Peyer's patch (tissue), 4 donors: ENCODE results near the gene TTC28. TPM values are rescaled to one million over a fixed set of nuclear protein-coding genes. Genes with fewer than 3 reads are reported as not detected.

Experiments
- DNase-seq, 3 donors: peaks; one replicate each; pipeline ENCODE4 v3.0.0-alpha.2; 2017 to 2019
- H3K27ac ChIP-seq, 4 donors: fragments of 200-600 bp; sonication (generic); one replicate each; pipeline ENCODE4 v1.5.1; 2016 to 2019
- H3K27me3 ChIP-seq, 2 donors: fragments of 200-600 bp; sonication (generic); one replicate each; pipeline ENCODE4 v1.5.1; 2019
- H3K36me3 ChIP-seq, 3 donors: fragments of 200-600 bp; sonication (generic); one replicate each; pipeline ENCODE4 v1.5.1; 2016 to 2019
- H3K4me1 ChIP-seq, 4 donors: fragments of 200-600 bp; sonication (generic); one replicate each; pipeline ENCODE4 v1.5.1; 2016 to 2019
- H3K4me3 ChIP-seq, 4 donors: fragments of 200-600 bp; sonication (generic); 1 replicate in 3 of 4; 2 replicates in 1 of 4; pipeline ENCODE4 v1.5.1; 2016 to 2019; ENCODE audit warnings: mild to moderate bottlenecking in 1 of 4
- H3K9me3 ChIP-seq, 4 donors: fragments of 200-600 bp; sonication (generic); one replicate each; pipeline ENCODE4 v1.5.1; 2016 to 2019; ENCODE audit warnings: mild to moderate bottlenecking in 1 of 4
- POLR2A ChIP-seq, 2 donors: fragments of 450-650 bp; IDR thresholded peaks; one replicate each; pipeline ENCODE4 v1.5.1; 2017; ENCODE audit warnings: antibody characterized with exemption in 2 of 2, mild to moderate bottlenecking in 2 of 2, moderate library complexity in 2 of 2
- total RNA-seq, 4 donors: library from RNA; depleted of rRNA; stranded (reverse); fragments of >200 nt; gene quantifications; one replicate each; pipeline ENCODE4 v1.1.0, GENCODE V29; 2016
- TF ChIP-seq, protein P1 (sequence below), 6 experiments: fragments of 450-650 bp in 4 of 6; fragments of 200-600 bp in 2 of 6; sonication (generic) in 1 of 6; IDR thresholded peaks; one replicate each; pipeline ENCODE4 v1.5.1; 2017 to 2019; ENCODE audit warnings: antibody characterized with exemption in 6 of 6, mild to moderate bottlenecking in 3 of 6, moderate library complexity in 1 of 6

Gene TTC28
- total RNA-seq, 4 donors from 2014 or later: 9.1 to 46.4 (median 35.2) TPM

DNA sequence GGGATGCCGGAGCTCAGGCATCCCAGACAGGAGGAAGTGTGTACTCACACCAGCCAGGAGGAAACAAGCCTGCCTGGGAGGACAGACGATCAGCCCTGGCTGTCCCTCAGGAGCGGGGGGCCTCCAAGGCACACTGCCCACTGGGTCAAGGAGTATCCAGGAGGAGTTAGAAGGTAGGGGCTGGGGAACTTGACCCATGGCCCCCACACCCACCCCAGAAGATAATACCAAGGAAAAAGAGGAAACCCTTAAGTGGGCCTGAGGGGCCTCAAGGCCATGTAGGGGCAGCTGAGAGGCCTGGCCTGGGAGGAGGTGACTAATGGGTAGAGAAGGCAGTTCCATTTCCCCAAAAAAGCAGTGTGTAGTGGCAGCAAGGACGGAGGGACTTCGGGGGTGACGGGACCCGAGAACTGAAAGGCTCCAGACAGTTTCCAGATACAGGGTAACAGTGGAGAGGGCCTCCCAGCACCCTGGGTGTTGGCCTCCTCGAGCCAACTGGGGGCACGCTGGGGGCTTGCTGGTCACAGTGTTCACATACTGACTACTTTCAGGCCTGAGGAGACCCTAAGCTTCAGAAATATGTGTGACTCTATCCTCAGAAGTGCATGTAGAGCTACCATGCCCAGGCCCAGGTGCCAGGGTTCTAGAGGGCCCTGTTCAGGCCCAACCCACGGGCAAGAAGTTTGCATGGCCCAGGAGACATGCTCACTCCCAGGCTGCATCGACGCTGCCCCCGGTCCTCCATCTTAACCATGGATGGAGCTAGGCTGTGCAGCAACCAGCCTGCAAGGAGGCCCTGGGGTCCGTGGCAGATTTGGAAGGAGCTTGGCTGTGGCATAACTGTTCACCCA lies 684.9 kb downstream of the TTC28 start:
- peaks cover 0 to 28% (median 0%) of the 10 kb centered on the region in 3 donors for H3K36me3 ChIP-seq
- no peaks in the 10 kb centered on the region for H3K4me1 ChIP-seq
- no peaks in the 10 kb centered on the region for H3K9me3 ChIP-seq
- TF ChIP-seq, protein P1, sequence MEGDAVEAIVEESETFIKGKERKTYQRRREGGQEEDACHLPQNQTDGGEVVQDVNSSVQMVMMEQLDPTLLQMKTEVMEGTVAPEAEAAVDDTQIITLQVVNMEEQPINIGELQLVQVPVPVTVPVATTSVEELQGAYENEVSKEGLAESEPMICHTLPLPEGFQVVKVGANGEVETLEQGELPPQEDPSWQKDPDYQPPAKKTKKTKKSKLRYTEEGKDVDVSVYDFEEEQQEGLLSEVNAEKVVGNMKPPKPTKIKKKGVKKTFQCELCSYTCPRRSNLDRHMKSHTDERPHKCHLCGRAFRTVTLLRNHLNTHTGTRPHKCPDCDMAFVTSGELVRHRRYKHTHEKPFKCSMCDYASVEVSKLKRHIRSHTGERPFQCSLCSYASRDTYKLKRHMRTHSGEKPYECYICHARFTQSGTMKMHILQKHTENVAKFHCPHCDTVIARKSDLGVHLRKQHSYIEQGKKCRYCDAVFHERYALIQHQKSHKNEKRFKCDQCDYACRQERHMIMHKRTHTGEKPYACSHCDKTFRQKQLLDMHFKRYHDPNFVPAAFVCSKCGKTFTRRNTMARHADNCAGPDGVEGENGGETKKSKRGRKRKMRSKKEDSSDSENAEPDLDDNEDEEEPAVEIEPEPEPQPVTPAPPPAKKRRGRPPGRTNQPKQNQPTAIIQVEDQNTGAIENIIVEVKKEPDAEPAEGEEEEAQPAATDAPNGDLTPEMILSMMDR (IDR thresholded peaks at IDR 0.05): no peak
- TF ChIP-seq POLR2A (IDR thresholded peaks at IDR 0.05): no peak
- H3K27me3 ChIP-seq: no peaks in the 10 kb centered on the region
- DNase-seq: peak in 2 of 3 donors; percentile 13 to 46
- no peak overlapping the region for H3K27ac ChIP-seq
- H3K4me3 ChIP-seq: no peak overlapping the region

DNA sequence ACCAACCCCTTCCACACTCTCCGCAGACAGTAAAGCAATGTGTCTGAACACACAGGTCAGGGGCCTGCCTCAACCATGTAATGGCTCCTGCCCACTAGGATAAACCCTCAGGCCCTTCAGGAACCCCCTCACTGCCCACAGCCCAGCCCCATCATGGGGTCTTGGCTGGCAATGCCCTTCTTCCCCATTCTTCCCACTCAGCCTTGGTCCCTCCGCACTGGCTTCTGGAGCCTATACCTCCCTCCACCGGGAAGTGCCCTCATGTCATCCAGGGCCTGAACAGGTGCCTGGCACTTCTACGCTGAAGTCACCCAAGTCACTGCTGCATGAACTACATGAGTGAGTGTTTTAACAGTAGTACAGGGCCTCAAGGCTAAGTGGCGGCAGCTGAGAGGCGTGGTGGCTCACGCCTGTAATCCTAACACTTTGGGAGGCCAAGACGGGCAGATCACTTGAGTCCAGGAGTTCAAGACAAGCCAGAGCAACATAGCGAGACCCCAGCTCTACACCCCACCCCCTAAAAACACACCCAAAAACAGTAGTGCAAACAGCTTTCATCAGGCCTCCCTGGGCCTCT lies 685.8 kb downstream of the TTC28 start:
- H3K27me3 ChIP-seq: no peaks in the 10 kb centered on the region
- peaks cover 0 to 33% (median 0%) of the 10 kb centered on the region in 3 donors for H3K36me3 ChIP-seq
- no peak overlapping the region for H3K27ac ChIP-seq
- no peak for TF ChIP-seq POLR2A (IDR thresholded peaks at IDR 0.05)
- TF ChIP-seq, protein P1 (IDR thresholded peaks at IDR 0.05): no peak
- H3K4me3 ChIP-seq: no peak overlapping the region
- no peaks in the 10 kb centered on the region for H3K4me1 ChIP-seq
- DNase-seq: peak in 2 of 3 donors; percentile 18 to 37
- H3K9me3 ChIP-seq: no peaks in the 10 kb centered on the region

DNA sequence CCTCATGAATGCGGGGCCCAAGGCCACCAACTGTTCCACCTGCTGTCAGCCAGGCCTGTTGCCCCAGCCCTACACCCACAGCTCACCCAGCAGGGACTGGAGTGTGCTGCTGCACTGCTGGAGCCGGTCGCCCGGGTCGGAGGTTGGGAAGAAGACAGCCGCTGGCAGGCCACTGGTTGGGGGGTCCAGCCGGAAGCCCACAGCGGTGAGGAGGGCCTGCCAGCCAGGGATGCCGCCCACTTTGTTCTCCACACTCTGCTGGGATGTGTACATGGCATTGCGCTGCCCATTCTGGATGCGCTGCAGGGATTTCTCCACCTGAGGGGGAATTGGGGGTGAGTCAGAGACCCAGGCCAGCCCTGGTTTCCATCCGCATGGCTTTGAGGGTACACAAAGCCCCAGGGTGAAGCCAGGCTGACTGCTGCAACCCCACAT lies 686.4 kb downstream of the TTC28 start:
- Histone ChIP-seq H3K4me1 (no peaks in the 10 kb centered on the region), H3K27ac (no peak overlapping the region), H3K4me3 (no peak overlapping the region), H3K36me3 (peaks cover 0 to 26% (median 0%) of the 10 kb centered on the region in 3 donors), H3K27me3 (no peaks in the 10 kb centered on the region), H3K9me3 (no peaks in the 10 kb centered on the region)
- TF ChIP-seq, protein P1 (IDR thresholded peaks at IDR 0.05): no peak
- TF ChIP-seq POLR2A (IDR thresholded peaks at IDR 0.05): no peak
- DNase-seq: peak in 2 of 3 donors; percentile 34 to 45

DNA sequence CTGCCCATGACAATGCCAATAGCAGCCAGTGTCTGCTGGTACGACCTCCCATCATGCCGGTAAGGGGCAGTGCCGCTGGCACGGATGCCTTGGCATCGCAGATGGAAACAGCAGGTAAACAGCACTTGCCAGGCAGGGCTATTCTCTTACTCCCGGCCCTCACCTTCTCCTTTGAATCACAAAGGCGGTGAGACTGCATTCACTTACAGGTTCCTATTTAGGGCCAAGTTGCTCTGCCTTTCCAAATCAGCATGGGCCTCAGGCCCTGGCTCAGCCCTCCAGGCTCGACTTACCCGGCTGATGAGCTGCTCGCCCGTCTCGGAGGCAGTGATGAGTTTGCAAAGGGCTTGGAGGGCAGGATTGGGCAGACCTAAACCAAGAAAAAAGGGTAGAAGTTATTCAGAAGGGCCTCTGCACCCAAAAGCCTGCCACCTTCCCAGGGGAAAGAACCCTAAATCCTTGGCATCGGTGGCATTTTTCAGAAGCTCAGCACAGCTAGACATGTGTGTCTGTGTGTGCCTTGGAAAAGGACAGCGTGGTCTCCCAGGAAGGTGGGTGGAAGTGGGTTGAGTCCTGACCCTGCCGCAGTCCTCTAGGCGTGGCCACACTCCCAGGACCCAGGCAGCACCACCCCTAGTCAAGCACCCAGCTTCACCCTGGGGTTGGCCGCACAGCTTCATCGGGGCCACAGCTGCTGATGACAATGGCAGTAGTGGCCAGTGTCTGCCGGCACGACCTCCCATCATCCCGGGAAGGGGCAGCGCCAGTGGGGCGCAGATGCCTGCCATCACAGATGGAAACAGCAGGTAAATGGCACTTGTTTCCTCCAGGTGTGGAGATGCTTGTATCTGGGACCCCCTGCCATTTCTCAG lies 687.1 kb downstream of the TTC28 start:
- Histone ChIP-seq H3K36me3 (peaks cover 0 to 20% (median 0%) of the 10 kb centered on the region in 3 donors), H3K9me3 (no peaks in the 10 kb centered on the region), H3K27ac (no peak overlapping the region), H3K27me3 (no peaks in the 10 kb centered on the region), H3K4me1 (no peaks in the 10 kb centered on the region), H3K4me3 (no peak overlapping the region)
- peak in 2 of 3 donors; percentile 27 to 41 for DNase-seq
- TF ChIP-seq, protein P1 (IDR thresholded peaks at IDR 0.05): no peak
- no peak for TF ChIP-seq POLR2A (IDR thresholded peaks at IDR 0.05)

DNA sequence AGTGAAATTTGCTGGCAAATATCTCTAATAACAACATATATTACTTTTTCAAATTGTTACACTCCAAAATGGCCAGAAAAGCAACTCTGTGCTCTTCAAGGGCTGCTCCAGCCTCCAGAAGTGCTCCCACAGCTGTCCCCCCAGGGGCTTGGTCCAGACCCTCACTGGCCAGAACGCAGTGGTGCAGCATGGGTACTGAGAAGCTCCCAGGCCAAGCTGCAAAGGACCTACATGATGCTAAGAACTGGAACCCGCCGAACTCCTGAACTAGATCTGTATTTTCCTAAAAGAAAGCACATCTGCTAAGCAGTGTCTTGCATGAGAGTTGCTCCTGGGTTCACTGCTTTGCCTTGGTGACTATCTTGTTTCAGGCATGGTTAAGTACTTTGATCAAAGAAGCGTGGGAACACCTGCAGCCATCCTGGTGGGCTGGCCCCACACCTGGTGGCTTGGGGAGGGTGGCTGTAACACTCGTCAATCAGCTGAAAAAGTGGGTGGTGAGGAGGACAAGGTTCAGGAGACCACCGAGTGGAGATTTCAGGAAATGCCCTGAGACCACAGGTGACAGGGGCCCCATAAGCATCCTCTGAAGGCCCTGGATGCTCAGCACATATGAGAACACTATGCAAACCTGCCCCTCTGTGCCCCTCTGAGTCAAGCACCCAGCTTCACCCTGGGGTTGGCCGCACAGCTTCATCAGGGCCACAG lies 687.9 kb downstream of the TTC28 start:
- Histone ChIP-seq H3K27ac (no peak overlapping the region), H3K27me3 (no peaks in the 10 kb centered on the region), H3K36me3 (peaks cover 0 to 23% (median 0%) of the 10 kb centered on the region in 3 donors), H3K4me1 (no peaks in the 10 kb centered on the region), H3K9me3 (no peaks in the 10 kb centered on the region), H3K4me3 (no peak overlapping the region)
- TF ChIP-seq POLR2A (IDR thresholded peaks at IDR 0.05): no peak
- TF ChIP-seq, protein P1 (IDR thresholded peaks at IDR 0.05): no peak
- DNase-seq: peak in 2 of 3 donors; percentile 25 to 37
